IPS-15b (cell line): ENCODE measurements around the gene ZKSCAN5.

Experiments used
- H3K27me3 ChIP-seq: one replicate; pipeline ENCODE4 v1.6.1; 2013; ENCODE audit warnings: low read length; ENCODE audit not compliant: control insufficient read depth, insufficient read depth
- H3K36me3 ChIP-seq: one replicate; pipeline ENCODE4 v1.6.1; 2013; ENCODE audit warnings: low read length; ENCODE audit not compliant: control insufficient read depth, insufficient read depth
- H3K4me1 ChIP-seq: one replicate; pipeline ENCODE4 v1.6.1; 2013; ENCODE audit warnings: mild to moderate bottlenecking, low read length; ENCODE audit not compliant: control insufficient read depth, insufficient read depth
- H3K4me3 ChIP-seq: one replicate; pipeline ENCODE4 v1.5.1; 2013; ENCODE audit warnings: low read depth, low read length
- H3K9ac ChIP-seq: one replicate; pipeline ENCODE4 v1.6.1; 2013; ENCODE audit warnings: low read depth, mild to moderate bottlenecking, low read length
- H3K9me3 ChIP-seq: one replicate; pipeline ENCODE4 v1.6.1; 2013; ENCODE audit warnings: mild to moderate bottlenecking, low read length; ENCODE audit not compliant: control insufficient read depth, insufficient read depth

The ZKSCAN5 gene

GRCh38 chr7:99472561-99473314 is 31.7 kb upstream of the ZKSCAN5 start, which contains the start of gene ZNF789:
ZNF789 (plus strand) TSS chr7:99472890; CDS start chr7:99476457, 3,567 bp downstream.
- H3K36me3 ChIP-seq: no peaks in the 10 kb centered on the region
- H3K27me3 ChIP-seq: no peaks in the 10 kb centered on the region
- peak within 1 kb of the TSS; percentile 90 for H3K4me3 ChIP-seq
- H3K4me1 ChIP-seq: peaks cover 2% of the 10 kb centered on the region
- no peaks in the 10 kb centered on the region for H3K9me3 ChIP-seq
- H3K9ac ChIP-seq: peak within 1 kb of the TSS; percentile 85

GRCh38 chr7:99473315-99473596 is 31.2 kb upstream of the ZKSCAN5 start:
- Histone ChIP-seq H3K4me3 (peak overlapping the region; percentile 90), H3K9ac (peak overlapping the region; percentile 85), H3K36me3 (no peaks in the 10 kb centered on the region), H3K9me3 (no peaks in the 10 kb centered on the region), H3K27me3 (no peaks in the 10 kb centered on the region), H3K4me1 (peaks cover 2% of the 10 kb centered on the region)

GRCh38 chr7:99476107-99476506 is 28.4 kb upstream of the ZKSCAN5 start:
- Histone ChIP-seq H3K9ac (no peak overlapping the region), H3K9me3 (no peaks in the 10 kb centered on the region), H3K27me3 (no peaks in the 10 kb centered on the region), H3K4me3 (no peak overlapping the region), H3K36me3 (peaks cover 7% of the 10 kb centered on the region), H3K4me1 (peaks cover 2% of the 10 kb centered on the region)

GRCh38 chr7:99478464-99479440 is 25.7 kb upstream of the ZKSCAN5 start:
- no peaks in the 10 kb centered on the region for H3K9me3 ChIP-seq

GRCh38 chr7:99485094-99485493 is 19.4 kb upstream of the ZKSCAN5 start:
- no peaks in the 10 kb centered on the region for H3K4me1 ChIP-seq
- peaks cover 4% of the 10 kb centered on the region for H3K36me3 ChIP-seq
- no peaks in the 10 kb centered on the region for H3K27me3 ChIP-seq
- no peak overlapping the region for H3K4me3 ChIP-seq
- no peak overlapping the region for H3K9ac ChIP-seq
- H3K9me3 ChIP-seq: no peaks in the 10 kb centered on the region

More at GRCh38 chr7:99478464-99479440, 25.7 kb upstream of the ZKSCAN5 start:
- H3K4me3 ChIP-seq: no peak overlapping the region
- H3K9ac ChIP-seq: no peak overlapping the region
- H3K4me1 ChIP-seq: peaks cover 2% of the 10 kb centered on the region
- H3K36me3 ChIP-seq: peaks cover 10% of the 10 kb centered on the region
- H3K27me3 ChIP-seq: no peaks in the 10 kb centered on the region

- Histone ChIP-seq H3K27me3 (no peaks in the 10 kb centered on the region), H3K9me3 (peaks cover 2% of the 10 kb centered on the region), H3K36me3 (peaks cover 8% of the 10 kb centered on the region), H3K4me1 (no peaks in the 10 kb centered on the region), H3K9ac (no peak overlapping the region), H3K4me3 (no peak overlapping the region)
Measured at GRCh38 chr7:99489235-99489634, 15.2 kb upstream of the ZKSCAN5 start.

- H3K4me3 ChIP-seq: no peak overlapping the region
Measured at GRCh38 chr7:99490878-99491277, 13.6 kb upstream of the ZKSCAN5 start.

GRCh38 chr7:99493823-99494222 is 10.6 kb upstream of the ZKSCAN5 start:
- H3K4me1 ChIP-seq: no peaks in the 10 kb centered on the region
- H3K4me3 ChIP-seq: no peak overlapping the region
- no peak overlapping the region for H3K9ac ChIP-seq
- no peaks in the 10 kb centered on the region for H3K27me3 ChIP-seq
- H3K9me3 ChIP-seq: peaks cover 3% of the 10 kb centered on the region
- peaks cover 18% of the 10 kb centered on the region for H3K36me3 ChIP-seq

More at GRCh38 chr7:99490878-99491277, 13.6 kb upstream of the ZKSCAN5 start:
- Histone ChIP-seq H3K9ac (no peak overlapping the region), H3K27me3 (no peaks in the 10 kb centered on the region), H3K36me3 (peaks cover 14% of the 10 kb centered on the region), H3K4me1 (no peaks in the 10 kb centered on the region), H3K9me3 (peaks cover 3% of the 10 kb centered on the region)

GRCh38 chr7:99497766-99498545 is 6.5 kb upstream of the ZKSCAN5 start:
- no peak overlapping the region for H3K9ac ChIP-seq
- H3K4me3 ChIP-seq: peak overlapping the region; percentile 91
- H3K36me3 ChIP-seq: peaks cover 16% of the 10 kb centered on the region
- H3K9me3 ChIP-seq: peaks cover 3% of the 10 kb centered on the region
- no peaks in the 10 kb centered on the region for H3K27me3 ChIP-seq
- no peaks in the 10 kb centered on the region for H3K4me1 ChIP-seq

- Histone ChIP-seq H3K4me3 (peak overlapping the region; percentile 91), H3K9ac (peak overlapping the region; percentile 9), H3K27me3 (no peaks in the 10 kb centered on the region), H3K36me3 (peaks cover 16% of the 10 kb centered on the region), H3K9me3 (peaks cover 3% of the 10 kb centered on the region), H3K4me1 (no peaks in the 10 kb centered on the region)
Measured at GRCh38 chr7:99498546-99498944, 5.9 kb upstream of the ZKSCAN5 start.

- Histone ChIP-seq H3K4me1 (no peaks in the 10 kb centered on the region), H3K36me3 (peaks cover 9% of the 10 kb centered on the region), H3K4me3 (peak overlapping the region; percentile 91)
Measured at GRCh38 chr7:99499371-99499720, 5.1 kb upstream of the ZKSCAN5 start.

More at GRCh38 chr7:99499371-99499720, 5.1 kb upstream of the ZKSCAN5 start:
- no peaks in the 10 kb centered on the region for H3K27me3 ChIP-seq
- peaks cover under 1% of the 10 kb centered on the region for H3K9me3 ChIP-seq
- H3K9ac ChIP-seq: peak overlapping the region; percentile 71
